Mucosa of gallbladder (tissue), 1 donor: ENCODE results near the gene CRYAB. TPM values are rescaled to one million over a fixed set of nuclear protein-coding genes. Genes with fewer than 3 reads are reported as not detected.
"Not testable (repeated sequence)": the region's sequence is repeated elsewhere in the genome, so short reads cannot be mapped to it uniquely, and the experiment has no call there.

Experiments
- DNase-seq: peaks from one replicate; pipeline ENCODE4 v3.0.0-alpha.2; 2020; ENCODE audit warnings: low spot score
- total RNA-seq: library from RNA; stranded (reverse); gene quantifications from one replicate; pipeline ENCODE4 v1.2.1, GENCODE V29; 2021
- donor health status: DM: no; HTN: no; CAD: no.

Gene CRYAB
- total RNA-seq, 1 donor from 2014 or later, result 277 TPM

DNA sequence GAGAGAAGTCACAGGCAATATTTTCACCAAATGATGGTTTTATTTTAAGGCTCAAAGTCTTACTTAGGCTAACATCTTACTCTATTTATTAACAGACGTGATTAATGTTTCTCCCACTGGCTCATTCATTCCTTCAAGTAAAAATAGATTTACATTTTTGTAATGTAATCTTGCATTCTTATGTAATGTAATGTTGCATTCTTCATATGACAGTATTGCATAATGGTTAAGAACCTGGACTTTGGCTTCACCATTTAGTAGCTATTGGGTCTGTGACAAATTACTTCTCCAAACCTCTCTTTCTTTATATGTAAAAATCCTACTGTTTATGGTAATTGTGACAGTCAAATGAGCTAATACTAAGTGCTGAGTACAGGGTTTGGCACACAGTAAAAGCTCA is 22.3 kb upstream of the CRYAB start:
- DNase-seq, result no peak

DNA sequence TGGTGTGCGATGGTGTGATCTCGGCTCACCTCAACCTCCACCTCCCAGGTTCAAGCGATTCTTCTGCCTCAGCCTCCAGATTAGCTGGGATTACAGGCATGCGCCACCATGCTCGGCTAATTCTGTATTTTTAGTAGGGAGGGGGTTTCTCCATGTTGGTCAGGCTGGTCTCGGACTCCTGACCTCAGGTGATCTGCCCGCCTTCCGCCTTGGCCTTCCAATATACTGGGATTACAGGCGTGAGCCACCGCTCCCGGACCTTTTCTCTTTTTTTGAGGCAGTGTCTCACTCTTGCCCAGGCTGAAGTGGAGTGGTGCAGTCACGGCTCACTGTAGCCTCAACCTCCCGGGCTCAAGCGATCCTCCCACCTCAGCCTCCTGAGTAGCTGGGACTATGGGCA is 21.6 kb upstream of the CRYAB start:
- not testable (repeated sequence) for DNase-seq

- no peak for DNase-seq
Measured at GRCh38 chr11:111932611-111932950, 21.0 kb upstream of the CRYAB start.

- DNase-seq, result no peak
Measured at GRCh38 chr11:111930472-111930871, 18.9 kb upstream of the CRYAB start.

GRCh38 chr11:111926505-111927391 is 15.2 kb upstream of the CRYAB start:
- DNase-seq, result peak; percentile 97

- DNase-seq, result no peak
Measured at GRCh38 chr11:111925953-111926352, 14.4 kb upstream of the CRYAB start.

- no peak for DNase-seq
Measured at GRCh38 chr11:111923951-111924350, 12.4 kb upstream of the CRYAB start.

DNA sequence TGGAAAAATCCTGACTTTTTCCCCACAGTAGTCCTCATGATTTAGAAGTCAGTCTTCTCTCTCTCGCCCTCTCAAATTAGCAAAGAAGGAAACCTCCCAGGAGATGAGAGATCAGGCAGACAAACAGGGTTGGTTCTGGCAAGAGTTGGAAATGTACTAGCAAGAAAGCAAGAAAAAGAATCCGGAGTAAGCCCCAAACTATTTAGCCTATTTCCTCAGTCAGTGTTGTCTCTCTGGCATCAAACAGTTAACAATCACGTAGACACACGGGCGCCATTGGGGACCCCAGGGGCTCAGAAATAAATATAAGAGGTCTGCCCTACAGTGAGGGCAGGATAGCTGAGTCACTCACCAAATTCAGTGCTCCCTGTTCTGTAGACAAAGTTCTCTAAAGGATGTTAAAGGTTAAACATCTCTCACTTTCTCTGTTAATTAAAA is 11.8 kb upstream of the CRYAB start:
- DNase-seq, result no peak

DNA sequence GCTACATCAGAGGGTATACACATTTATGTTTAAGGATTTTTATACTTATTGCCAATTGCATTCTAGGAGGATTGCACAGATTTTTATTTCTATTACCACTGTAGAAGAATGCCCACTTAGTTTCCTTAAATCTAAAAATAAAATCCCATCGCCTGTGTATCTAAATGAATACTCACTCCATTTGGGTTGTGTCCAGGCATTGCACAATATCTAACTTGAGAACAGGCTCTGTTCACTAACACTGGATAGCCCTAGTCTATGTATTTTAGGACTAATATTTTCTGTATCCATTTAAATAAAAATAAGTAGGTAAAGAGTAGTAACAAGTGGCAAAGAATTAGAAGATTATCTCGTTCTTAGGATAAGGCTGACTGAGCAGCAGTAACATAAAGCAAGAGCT is 11.2 kb upstream of the CRYAB start:
- DNase-seq, result peak; percentile 77

DNA sequence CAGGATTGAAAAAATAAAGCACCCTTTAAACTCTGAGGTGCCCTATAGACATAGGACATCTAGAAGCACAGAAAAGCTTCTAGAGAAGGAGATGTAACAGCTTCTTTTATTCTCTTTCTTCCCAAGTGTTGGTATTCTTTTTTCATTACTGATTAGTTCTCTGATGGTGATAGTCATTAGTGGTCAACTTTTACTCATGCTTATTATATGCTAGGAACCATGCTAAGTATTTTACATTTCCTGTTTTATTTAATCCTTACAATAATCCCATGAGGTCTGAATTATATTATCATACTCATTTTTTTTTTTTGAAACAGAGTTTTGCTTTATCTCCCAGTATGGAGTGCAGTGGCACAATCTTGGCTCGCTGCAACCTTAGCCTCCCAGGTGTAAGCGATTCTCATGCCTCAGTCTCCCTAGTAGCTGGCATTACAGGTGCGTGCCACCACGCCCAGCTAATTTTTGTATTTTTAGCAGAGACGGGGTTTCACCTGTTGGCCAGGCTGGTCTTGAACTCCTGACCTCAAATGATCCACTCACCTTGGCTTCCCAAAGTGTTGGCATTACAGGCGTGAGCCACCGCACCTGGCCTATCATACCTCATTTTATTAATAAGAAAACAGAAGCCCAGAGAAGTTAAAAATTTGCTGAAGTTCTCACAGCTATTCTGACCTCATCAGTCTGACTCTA is 10.1 kb upstream of the CRYAB start:
- DNase-seq, result no peak

GRCh38 chr11:111920908-111921307 is 9.3 kb upstream of the CRYAB start:
- no peak for DNase-seq

DNA sequence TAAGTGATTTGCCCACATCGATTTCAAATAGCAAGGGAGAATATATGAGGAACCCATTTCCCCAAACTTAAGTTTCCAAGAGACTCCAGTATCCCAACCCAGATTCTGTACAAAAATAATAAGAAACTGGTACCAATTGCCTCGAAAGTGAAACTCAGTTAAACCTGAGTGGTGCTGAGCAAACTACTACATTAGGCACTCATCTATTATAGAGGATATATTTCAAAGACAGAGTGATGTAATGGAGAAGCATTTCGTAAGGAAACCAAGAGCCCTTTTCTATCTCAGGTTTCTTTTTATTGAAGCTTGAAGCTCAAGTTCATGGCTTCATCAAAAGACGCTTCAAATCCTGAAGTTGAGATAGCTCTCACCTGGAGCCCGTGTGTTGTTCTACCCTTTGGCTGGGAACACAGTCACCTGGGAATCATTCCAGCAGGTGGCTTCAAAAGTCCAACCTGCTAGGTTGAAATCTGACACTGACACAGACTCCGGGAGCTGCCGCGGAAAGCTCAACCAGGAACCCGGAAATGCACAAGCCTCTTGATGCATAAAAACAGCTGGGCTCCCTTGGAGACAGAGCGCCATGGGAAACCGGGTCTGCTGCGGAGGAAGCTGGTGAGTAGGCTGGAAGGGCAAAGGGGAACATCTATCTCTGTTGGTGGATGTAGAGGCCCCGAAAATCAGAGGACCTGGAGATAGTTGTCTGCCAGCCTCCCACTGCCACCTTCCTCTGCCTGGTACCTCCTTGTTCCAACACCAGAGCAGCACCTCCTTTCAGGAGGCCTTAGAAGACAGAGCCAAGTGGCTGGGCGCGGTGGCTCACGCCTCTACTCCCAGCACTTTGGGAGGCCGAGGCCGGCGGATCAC is 7.1 kb upstream of the CRYAB start, which contains the start of gene C11orf52:
C11orf52 (plus strand) TSS at position 524 of the 867 bp plus-strand sequence; CDS start at position 584, 60 bp downstream.
- DNase-seq, result peak; percentile 88

GRCh38 chr11:111917788-111918187 is 6.2 kb upstream of the CRYAB start:
- DNase-seq, result no peak

- no peak for DNase-seq
Measured at GRCh38 chr11:111917312-111917711, 5.7 kb upstream of the CRYAB start.

DNA sequence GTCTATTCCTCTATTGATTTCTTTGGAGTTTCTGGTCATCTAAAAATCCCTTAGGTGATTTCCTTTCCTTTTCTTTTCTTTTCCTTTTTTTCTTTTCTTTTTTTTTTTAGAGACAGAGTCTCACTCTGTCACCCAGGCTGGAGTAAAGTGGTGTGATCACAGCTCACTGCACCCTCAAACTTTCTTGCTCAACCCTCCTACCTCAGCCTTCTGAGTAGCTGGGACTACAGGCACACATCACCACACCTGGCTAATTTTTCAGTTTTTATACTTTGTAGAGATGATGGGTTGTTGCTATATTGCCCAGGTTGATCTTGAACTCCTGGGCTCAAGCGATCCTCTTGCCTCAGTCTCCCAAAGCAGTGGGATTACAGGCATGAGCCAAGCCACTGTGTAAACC is 5.2 kb upstream of the CRYAB start:
- DNase-seq, result no peak

- no peak for DNase-seq
Measured at GRCh38 chr11:111913997-111914396, 2.4 kb upstream of the CRYAB start.

DNA sequence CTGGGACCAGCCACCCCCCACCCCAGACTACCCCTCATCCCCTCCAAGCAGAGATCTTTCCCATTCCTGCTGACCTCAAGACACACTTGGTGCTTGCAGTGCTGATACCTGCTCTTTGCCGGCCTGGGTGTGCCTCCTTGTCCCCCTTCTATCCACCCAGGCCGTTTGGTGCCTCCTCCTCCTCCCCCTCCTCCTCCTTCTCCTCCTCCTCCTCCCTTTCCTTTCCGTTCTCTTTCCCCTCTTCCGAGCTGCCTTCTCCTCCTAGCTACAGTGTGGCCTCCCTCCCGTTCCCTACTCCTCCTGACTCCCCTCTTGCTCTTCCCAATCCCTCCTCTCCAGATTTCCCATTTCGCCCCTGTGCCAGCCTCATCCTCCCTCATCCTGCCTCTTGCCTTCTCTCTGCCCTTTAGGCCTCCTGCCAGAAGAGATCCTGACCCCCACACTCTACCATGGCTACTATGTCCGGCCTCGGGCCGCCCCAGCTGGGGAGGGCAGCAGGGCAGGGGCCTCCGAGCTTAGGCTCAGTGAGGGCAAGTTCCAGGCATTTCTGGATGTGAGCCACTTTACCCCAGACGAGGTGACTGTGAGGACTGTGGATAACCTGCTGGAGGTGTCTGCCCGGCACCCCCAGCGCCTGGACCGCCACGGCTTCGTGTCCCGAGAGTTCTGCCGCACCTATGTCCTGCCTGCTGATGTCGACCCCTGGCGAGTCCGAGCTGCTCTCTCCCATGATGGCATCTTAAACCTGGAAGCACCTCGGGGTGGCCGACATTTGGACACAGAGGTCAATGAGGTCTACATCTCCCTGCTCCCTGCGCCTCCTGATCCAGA is 1.7 kb upstream of the CRYAB start:
- DNase-seq, result no peak

DNA sequence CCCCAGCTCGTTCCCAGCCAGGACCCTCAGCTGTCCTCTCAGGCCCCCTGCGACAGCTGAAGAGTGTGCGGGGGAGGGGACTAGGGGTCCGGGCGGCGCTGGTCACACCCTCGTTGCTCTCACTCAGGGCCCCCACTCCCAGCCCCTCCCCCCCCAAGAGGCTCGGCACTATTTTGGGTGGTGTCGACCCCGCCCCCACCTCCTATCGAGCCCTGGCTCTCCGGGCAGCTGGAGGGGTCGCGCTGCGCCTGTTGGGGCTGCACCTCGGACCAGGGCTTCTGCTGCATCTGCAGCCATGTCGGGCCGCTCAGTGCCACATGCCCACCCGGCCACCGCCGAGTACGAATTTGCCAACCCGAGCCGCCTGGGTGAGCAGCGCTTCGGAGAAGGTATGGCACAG is 965 bp upstream of the CRYAB start, which contains the start of gene HSPB2:
HSPB2 (plus strand) TSS at position 200 of the 400 bp plus-strand sequence; CDS start at position 296, 96 bp downstream.
- DNase-seq, result no peak

- DNase-seq, result no peak
Measured at GRCh38 chr11:111910676-111911562, 651 bp downstream of the CRYAB start.

GRCh38 chr11:111909378-111909777 is 2.2 kb downstream of the CRYAB start:
- no peak for DNase-seq
